ENCODE measurements around the gene MRPL36.

- TF ChIP-seq CTCF (conservative IDR thresholded peaks at IDR 0.05) (no peak), ZFX (IDR thresholded peaks at IDR 0.05) (no peak)
These were observed 31.9 kb downstream of the MRPL36 start for GRCh38 chr5:1767524-1768282.

Measured in C4-2B (cell line).